Ureter (tissue), 1 donor: ENCODE results near the gene CYP26B1. TPM values are rescaled to one million over a fixed set of nuclear protein-coding genes. Genes with fewer than 3 reads are reported as not detected.
"Not testable (repeated sequence)": the region's sequence is repeated elsewhere in the genome, so short reads cannot be mapped to it uniquely, and the experiment has no call there.

Source experiments
- DNase-seq: peaks from one replicate; pipeline ENCODE4 v3.0.0-alpha.2; 2020; ENCODE audit warnings: low spot score
- total RNA-seq: library from RNA; stranded (reverse); gene quantifications from one replicate; pipeline ENCODE4 v1.2.4, GENCODE V29; 2023
- donor health status: DM: yes; HTN: yes; CAD: no.

CYP26B1 gene
- total RNA-seq, 1 donor from 2014 or later = 1.1 TPM

DNA sequence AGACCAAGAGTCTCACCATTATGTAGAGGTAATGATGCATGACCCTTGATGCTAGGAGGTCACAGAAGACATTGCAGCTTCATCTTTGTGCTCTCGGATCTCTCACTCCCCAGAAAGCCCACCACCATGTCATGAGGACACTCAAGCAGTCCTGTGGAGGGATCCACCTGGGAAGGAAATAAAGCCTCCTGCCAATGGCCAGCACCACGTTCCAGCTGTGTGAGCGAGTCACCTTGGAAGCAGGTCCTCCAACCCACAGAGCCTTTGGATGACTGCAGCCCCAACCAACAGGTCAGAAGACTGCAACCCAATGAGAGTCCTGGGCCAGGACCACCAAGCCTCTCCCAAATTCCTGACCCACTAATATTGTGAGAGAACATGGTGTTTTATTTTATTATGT, 38.4 kb downstream of the CYP26B1 start:
- DNase-seq = no peak

GRCh38 chr2:72108121-72108520, 39.5 kb downstream of the CYP26B1 start:
- DNase-seq = no peak

DNA sequence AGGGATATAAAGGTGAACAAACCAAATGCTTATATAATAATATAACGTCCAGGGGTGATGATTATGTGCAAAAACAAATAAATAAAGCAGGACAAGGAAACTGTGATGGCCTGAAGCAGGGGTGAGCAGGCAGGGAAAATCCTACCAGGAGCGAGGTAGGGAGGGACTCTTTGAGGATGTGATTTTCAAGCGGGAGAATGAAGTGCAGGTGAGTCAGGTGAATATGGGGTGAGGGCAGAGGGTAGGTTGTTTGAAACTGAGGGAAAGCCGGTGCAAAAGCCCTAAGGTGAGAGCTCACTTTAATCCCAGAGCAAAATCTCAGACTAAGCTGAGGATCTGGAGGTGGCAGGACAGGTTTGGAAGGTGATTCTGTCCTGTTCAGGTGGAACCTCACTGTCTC, 40.7 kb downstream of the CYP26B1 start:
- no peak for DNase-seq

DNA sequence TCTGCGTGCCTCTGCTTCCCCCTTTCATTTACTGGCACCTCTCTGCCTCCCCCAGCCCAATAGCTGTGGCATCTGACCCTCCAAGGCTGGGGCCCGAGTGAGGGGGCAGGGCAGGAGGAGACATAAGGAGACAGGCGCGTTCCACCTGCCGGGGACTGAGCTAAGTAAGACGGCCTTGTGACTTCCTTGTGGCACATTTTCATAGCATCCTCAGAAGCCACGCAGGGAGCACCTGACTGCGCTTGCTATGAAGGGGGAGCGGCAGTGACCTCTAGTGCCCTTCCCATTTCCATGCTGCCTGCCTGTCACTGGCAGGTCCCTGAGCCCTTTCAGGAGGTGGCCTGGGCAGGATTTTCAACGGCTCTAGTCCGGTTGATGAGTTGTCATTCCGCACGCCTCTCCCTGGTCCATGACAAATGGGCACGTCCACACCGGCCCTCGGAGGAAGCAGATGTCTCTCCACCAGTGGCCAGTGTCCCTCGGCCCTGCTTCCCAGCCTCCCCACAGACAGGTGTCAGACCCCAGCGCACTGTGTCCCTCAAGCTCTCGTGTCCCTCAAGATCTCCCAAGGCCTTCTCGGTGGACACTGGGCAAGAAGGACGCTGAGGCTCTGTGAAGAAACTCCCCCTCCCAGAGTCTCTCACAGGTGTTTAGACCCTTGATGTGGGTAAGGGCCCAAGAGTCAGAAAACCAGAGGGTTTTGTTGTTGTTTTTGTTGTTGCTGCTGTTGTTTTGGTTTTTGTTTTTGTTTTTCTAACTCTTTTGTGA, 42.7 kb downstream of the CYP26B1 start:
- peak; percentile 40 for DNase-seq

DNA sequence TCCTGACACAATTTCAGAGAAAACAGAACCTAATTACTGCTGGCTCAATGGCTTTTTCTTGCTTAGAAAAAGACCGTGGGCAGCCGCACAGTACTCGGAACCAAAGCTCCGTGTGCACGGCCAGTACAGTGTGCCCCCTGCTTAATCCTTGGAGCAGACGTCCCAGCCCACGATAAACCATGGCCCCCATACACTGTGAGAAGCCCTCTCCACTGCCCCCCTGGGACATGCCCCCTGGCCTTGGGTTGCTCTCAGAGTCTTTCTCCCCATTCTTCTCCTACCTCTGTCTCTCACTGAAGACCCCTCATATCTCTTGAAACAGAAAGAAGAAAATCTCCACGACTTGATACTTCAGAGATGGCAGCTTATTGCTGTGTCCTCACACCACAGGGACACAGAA, 44.0 kb downstream of the CYP26B1 start:
- peak; percentile 8 for DNase-seq

DNA sequence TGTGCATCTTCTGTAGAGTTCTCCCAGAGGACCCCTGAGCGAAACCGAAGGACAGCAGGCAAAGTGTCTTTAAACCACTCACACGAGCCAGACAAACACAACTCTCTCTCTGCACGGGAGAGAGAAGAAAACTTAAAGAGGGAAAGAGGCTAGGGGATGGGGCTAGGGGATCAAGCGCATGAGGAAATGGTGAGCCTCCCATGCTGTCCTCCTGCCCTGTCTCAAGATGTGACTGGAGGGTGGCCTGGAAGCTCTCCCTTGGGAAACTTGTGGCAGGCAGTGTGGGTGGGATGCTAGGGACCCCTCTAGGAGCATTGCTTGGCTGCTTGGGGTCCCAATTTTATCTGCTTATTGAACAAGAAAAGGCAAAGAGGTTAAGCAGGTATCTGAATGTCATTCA, 44.5 kb downstream of the CYP26B1 start:
- peak; percentile 25 for DNase-seq

DNA sequence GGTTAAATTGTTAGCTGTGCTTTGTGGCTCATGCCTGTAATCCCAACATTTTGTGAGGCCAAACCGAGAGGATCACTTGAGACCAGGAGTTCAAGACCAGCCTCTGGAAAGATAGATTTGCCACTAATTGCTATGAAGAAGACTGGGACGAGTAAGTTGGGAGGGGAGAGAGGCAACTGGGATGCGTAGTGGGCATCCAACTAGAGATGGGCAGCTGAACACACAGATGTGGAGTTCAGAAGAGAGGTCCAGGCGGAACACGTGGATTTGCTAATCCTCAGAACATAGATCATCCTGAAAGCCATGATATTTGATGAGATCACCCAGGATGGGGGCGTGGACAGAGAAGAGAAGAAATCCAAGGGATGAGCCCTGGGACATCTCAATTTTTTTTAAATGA, 48.7 kb downstream of the CYP26B1 start:
- no peak for DNase-seq

- peak; percentile 6 for DNase-seq
Measured at GRCh38 chr2:72097276-72097675, 50.4 kb downstream of the CYP26B1 start.

- no peak for DNase-seq
Measured at GRCh38 chr2:72096181-72096580, 51.5 kb downstream of the CYP26B1 start.

DNA sequence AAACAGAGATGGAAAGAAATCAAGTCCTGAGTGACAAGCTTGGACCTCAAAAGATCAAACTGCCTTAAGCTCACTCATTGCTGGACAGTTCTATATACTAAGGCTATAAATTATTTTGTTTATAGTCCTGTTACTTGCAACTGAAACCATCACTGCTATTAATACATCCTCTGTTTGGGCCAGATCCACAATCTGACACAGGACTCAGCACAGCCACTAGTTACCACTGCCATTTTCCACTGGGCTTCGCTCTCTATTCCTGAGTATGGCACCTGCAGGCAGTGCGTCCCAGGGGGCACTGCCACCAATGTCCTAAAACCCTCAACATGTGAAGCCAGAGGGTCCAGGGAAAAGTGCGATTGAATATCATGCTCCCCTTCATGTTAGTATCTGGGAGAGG, 52.3 kb downstream of the CYP26B1 start:
- DNase-seq = peak; percentile 8

DNA sequence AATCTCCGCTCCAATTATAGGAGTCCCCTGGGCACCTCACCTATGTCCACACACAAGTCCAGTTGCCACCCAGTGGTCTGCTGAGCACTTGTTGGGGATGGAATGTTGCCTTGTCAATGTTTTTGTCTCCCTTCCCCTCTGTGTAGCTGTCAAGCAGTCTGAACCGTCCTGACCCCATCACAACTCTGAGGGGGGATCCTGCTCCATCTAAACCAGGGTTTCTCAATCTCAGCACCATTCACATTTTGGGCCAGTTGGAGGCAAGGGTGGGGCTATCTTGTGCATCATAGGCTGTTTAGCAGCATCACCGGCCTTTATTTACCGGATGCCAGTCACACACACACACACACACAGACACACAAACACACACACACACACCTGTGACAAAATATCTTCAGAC, 53.0 kb downstream of the CYP26B1 start:
- DNase-seq = peak; percentile 17

DNA sequence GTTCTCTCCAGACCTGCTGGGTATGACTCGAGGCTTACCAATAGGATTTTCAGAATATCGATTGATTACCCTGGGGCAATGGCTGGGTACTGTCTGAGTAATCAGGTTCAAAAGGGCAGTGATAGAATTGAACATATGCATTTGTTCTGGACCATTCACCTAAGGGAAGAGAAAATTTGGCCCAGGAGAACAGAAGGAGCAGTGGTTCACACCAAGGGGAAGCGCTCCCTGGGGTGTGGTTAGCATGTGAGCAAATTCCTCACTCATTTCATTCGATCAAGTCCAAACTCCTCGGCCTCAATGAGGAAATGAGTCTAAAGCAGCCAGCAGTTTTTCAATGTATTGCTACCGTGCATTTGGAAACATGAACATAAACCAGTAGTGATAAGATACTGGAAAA, 55.6 kb downstream of the CYP26B1 start:
- no peak for DNase-seq

DNA sequence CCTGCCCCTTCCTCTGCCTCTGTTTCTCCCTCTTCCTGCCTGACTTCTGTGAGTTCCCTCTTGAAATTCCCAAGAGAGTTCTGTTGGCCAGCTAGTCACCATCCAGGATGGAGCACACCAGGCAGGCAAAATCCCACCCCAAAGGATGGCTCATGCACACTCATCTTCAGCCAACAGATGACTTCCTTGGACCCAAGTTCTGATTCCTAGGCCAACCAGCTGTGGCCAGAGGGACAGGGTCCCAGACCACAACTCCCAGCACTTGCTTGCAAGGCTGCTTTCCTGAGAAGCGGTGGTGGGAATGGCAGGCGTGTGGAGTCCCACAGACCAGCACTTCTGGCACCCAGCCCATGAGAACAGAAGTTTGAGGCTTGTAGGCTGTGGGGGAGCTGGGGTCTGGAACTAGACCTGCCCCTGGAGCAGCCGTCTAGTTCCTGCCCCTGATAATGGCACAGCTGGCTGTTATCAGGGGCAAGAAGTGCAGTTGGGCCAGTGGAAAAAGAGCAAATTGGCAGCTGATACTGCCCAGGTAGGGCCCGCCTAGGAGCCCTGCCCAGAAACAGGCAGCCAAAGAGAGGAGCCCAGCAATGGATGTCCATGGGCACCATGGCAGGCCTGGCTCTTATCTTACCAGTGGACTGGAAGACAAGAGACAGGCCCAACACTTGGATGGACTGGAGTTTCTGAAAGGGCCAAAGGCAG, 56.7 kb downstream of the CYP26B1 start:
- DNase-seq = no peak

DNA sequence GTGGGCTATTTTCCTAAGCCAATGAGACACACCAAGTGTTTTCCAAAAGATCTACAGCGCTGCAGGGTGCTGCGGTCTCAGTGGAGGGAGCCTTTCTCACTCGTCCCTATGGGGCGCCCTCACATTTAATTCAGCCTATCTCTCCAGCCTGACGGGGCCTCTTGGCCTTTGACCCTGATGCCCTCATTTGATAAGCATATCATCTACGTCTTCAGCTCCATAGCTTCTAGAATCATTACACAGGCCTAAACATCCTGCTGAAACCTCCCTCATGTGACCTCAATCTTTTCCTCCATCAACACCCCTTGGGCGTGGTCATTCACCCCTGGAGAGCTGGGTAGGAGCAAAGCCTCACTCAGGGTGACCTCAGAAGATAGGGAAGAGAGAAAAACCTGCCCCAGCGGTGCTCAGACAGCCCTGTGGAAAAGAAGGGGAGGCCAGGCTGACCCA, 57.4 kb downstream of the CYP26B1 start:
- DNase-seq = no peak

- no peak for DNase-seq
Measured at GRCh38 chr2:72089537-72089936, 58.1 kb downstream of the CYP26B1 start.

GRCh38 chr2:72089028-72089427, 58.6 kb downstream of the CYP26B1 start:
- no peak for DNase-seq

DNA sequence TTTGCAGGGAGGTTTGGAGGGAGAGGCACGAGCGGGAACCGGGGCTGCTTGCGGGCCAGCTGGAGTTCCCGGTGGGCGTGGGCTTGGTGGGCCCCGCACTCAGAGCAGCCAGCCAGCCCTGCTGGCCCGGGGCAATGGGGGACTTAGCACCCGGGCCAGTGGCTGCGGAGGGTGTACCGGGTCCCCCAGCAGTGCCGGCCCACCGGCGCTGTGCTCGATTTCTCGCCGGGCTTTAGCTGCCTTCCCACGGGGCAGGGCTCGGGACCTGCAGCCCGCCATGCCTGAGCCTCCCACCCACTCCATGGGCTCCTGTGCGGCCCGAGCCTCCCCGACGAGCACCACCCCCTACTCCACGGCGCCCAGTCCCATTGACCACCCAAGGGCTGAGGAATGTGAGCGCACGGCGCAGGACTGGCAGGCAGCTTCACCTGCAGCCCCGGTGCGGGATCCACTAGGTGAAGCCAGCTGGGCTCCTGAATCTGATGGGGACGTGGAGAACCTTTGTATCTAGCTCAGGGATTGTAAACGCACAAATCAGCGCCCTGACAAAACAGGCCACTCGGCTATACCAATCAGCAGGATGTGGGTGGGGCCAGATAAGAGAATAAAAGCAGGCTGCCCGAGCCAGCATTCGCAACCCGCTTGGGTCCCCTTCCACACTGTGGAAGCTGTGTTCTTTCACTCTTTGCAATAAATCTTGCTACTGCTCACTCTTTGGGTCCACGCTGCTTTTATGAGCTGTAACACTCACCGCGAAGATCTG, 60.6 kb downstream of the CYP26B1 start:
- not testable (repeated sequence) for DNase-seq

- no peak for DNase-seq
Measured at GRCh38 chr2:72085513-72085912, 62.1 kb downstream of the CYP26B1 start.

DNA sequence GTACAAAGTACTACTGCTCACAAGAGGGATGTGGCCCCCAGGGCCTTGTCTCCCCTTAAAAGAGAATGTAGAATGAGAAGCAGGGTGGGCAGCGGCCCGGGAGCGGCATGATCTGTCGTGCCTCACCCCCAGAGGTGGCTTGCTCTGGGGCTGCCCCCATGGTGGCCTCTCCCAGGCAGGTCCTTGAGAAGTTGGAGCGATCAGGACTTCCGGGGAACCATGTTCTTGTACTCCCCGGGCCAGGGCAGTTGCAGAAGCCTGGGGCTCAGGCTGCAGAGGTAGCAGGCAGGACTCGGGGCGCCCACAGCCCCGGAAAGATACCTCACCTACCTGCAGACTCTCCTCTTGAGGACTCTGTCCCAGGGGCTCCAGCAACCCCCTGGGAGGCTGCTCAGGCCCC, 62.6 kb downstream of the CYP26B1 start:
- DNase-seq = no peak

DNA sequence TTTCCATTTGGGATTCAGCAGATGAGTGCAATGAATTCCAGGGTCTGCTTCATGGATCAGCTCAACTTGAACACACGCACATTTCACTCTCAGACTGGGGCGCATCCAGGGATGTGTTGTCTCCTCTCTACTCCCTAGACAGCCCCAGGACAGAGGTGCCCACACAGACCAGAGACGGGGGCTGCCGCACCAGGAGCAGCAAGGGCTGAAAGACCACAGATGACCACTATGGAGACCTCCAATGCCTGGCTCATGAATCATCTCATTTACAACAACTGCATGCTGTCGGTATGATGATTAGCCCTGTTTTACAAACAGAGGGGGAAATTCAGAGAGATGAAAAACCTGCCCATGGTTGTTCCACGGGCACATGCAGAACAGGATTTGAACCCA, 63.1 kb downstream of the CYP26B1 start:
- no peak for DNase-seq

DNA sequence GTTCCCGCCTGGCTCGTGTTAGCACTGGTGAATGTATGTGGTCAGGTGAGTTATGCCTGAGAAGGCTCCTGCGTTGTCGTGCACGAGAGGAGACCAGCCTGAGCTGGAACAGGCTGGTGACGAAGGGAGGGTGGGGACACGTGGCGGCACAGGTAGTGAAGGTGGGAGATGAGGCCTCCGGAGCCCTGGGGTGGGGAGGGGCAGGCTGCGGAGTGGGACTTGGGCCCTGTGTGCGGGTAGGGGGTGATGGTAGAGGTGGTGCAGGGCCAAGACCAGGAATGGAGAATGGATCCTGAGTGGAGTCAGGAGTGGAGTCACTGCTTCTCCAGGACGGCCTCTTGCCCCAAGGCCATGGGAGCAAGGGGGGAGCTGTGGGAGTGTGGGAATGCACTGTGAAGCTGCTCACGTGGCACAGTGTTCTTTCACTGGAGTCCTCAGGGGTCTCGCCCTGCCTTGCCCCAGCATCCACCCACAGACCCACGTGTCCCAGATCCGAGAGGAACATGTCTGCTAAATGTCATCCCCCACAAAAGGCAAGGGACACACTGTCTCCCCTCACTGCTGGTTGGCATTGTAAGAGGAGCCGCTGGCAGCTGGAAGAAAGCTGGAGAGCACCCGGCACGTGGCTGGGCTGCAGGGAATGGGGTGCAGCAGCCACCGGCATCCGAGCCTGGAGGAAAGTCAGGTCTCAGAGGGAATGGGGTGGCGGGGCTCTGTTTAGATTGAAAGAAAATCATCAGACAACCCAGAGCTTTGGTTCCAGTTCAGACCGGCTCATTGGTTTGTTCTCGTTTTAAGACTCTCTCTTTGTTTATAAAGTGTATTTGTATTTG, 63.7 kb downstream of the CYP26B1 start:
- no peak for DNase-seq

- DNase-seq = no peak
Measured at GRCh38 chr2:72082887-72083286, 64.8 kb downstream of the CYP26B1 start.
